HCT116 (cell line): ENCODE data around the gene SLC2A13. TPM values are rescaled to one million over a fixed set of nuclear protein-coding genes. Genes with fewer than 3 reads are reported as not detected.

Source experiments
- ATAC-seq: fragments of 200-7000 bp; cut with Tn5 transposase; 2 replicates; pipeline ENCODE4 v1.9.1; 2020; ENCODE audit warnings: mild to moderate bottlenecking, moderate library complexity
- BruUV-seq: library from RNA; stranded (reverse); fragments of 400-500 nt; replicated peaks from 2 replicates; lab custom pipeline; 2021; lab: Mats Ljungman, UMichigan
- CTCF ChIA-PET: fragments of 300-600 bp; sonication (Branson Sonifier 250); formaldehyde crosslinking; loops from one replicate; lab custom pipeline; 2021; ENCODE audit warnings: antibody characterized with exemption; lab: Charles Lee
- POLR2A ChIA-PET: fragments of 300-600, 350-600 bp; sonication (Branson Sonifier 250); formaldehyde crosslinking; loops from one replicate; lab custom pipeline; 2021; ENCODE audit warnings: antibody characterized with exemption; lab: Charles Lee
- RAD21 ChIA-PET, 2 experiments: fragments of 300-600 bp; sonication (Branson Sonifier 250); formaldehyde crosslinking; loops; one replicate each; lab custom pipeline; 2023; ENCODE audit warnings: low total read pairs in 2 of 2; ENCODE audit not compliant: uncharacterized antibody in 2 of 2, unreplicated experiment in 2 of 2, low non-redundant PET in 1 of 2; lab: Charles Lee
- DNase-seq: peaks from one replicate; pipeline ENCODE4 v3.0.0-alpha.2; 2010; ENCODE audit warnings: low read depth, low spot score
- H2AFZ ChIP-seq: fragments of 200-600 bp; shearing (Covaris generic), sonication (generic); 2 replicates; pipeline ENCODE4 v1.6.1; 2017; ENCODE audit warnings: low read depth, mixed run types, mixed read lengths, antibody characterized with exemption, low read length; ENCODE audit not compliant: poor library complexity, severe bottlenecking
- H3K27ac ChIP-seq: 2 replicates; pipeline ENCODE4 v1.5.1; 2012; ENCODE audit warnings: low read depth, low read length
- H3K27me3 ChIP-seq: fragments of 200-600 bp; sonication (generic); 2 replicates; pipeline ENCODE4 v1.6.1; 2016; ENCODE audit warnings: mixed run types, low read length, mixed read lengths; ENCODE audit not compliant: insufficient read depth
- H3K36me3 ChIP-seq, 2 experiments: fragments of 200-500 bp in 1 of 2; fragments of 200-600 bp in 1 of 2; sonication (Bioruptor generic) in 1 of 2; sonication (generic) in 1 of 2; 2 replicates each; pipeline versions ENCODE4 v1.5.1 to v1.6.1; 2014 to 2016; ENCODE audit warnings: low read length in 2 of 2, inconsistent platforms in 1 of 2, mixed read lengths in 1 of 2, mixed run types in 1 of 2; ENCODE audit not compliant: insufficient read depth in 2 of 2, control insufficient read depth in 1 of 2
- H3K4me1 ChIP-seq, 2 experiments: fragments of 200-600 bp in 1 of 2; sonication (generic) in 1 of 2; 2 replicates each; pipeline versions ENCODE4 v1.5.1 to v1.6.1; 2012 to 2017; ENCODE audit warnings: low read length in 2 of 2, inconsistent platforms in 1 of 2, mild to moderate bottlenecking in 1 of 2, mixed read lengths in 1 of 2, mixed run types in 1 of 2, moderate library complexity in 1 of 2; ENCODE audit not compliant: insufficient read depth in 2 of 2, control insufficient read depth in 1 of 2
- H3K4me2 ChIP-seq: fragments of 200-600 bp; sonication (generic); 2 replicates; pipeline ENCODE4 v1.6.1; 2017; ENCODE audit warnings: mixed run types, low read length, mixed read lengths
- H3K4me3 ChIP-seq, 2 experiments: fragments of 200-600 bp in 1 of 2; sonication (generic) in 1 of 2; replicated peaks in 1 of 2; 2 replicates each; pipeline ENCODE4 v1.5.1; 2011 to 2016; ENCODE audit warnings: low read length in 2 of 2, control low read depth in 1 of 2, low read depth in 1 of 2, mild to moderate bottlenecking in 1 of 2, mixed read lengths in 1 of 2, mixed run types in 1 of 2
- H3K79me2 ChIP-seq: fragments of 200-600 bp; sonication (generic); 2 replicates; pipeline ENCODE4 v1.6.1; 2017; ENCODE audit warnings: mild to moderate bottlenecking, mixed run types, low read length, moderate library complexity, mixed read lengths; ENCODE audit not compliant: insufficient read depth
- H3K9ac ChIP-seq: fragments of 200-600 bp; sonication (generic); 2 replicates; pipeline ENCODE4 v1.6.1; 2016; ENCODE audit warnings: low read length, mixed read lengths
- H3K9me2 ChIP-seq: fragments of 200-600 bp; sonication (generic), shearing (Covaris generic); 2 replicates; pipeline ENCODE4 v1.6.1; 2017; ENCODE audit warnings: mixed run types, mild to moderate bottlenecking, moderate library complexity; ENCODE audit not compliant: insufficient read depth
- H3K9me3 ChIP-seq, 2 experiments: fragments of 200-500 bp in 1 of 2; fragments of 200-600 bp in 1 of 2; sonication (Bioruptor generic) in 1 of 2; sonication (generic) in 1 of 2; 2 replicates each; pipeline ENCODE4 v1.6.1; 2014 to 2017; ENCODE audit warnings: low read length in 2 of 2, mixed read lengths in 2 of 2, inconsistent platforms in 1 of 2, low read depth in 1 of 2, mild to moderate bottlenecking in 1 of 2, mixed run types in 1 of 2, moderate library complexity in 1 of 2; ENCODE audit not compliant: control insufficient read depth in 1 of 2, insufficient read depth in 1 of 2
- H4K20me1 ChIP-seq: fragments of 200-600 bp; sonication (generic), shearing (Covaris generic); 2 replicates; pipeline ENCODE4 v1.6.1; 2017; ENCODE audit warnings: mixed run types, mild to moderate bottlenecking, moderate library complexity; ENCODE audit not compliant: insufficient read depth
- CBX3 ChIP-seq: IDR thresholded peaks from 2 replicates; pipeline ENCODE4 v1.6.1; 2012; ENCODE audit warnings: low read depth
- CEBPB ChIP-seq: IDR thresholded peaks from 2 replicates; pipeline ENCODE4 v1.6.1; 2012; ENCODE audit warnings: low read depth
- EZH2 ChIP-seq: fragments of 200-600 bp; sonication (generic); IDR thresholded peaks from 2 replicates; pipeline ENCODE4 v1.6.1; 2017; ENCODE audit warnings: antibody characterized with exemption, mixed run types
- FOSL1 ChIP-seq: IDR thresholded peaks from 2 replicates; pipeline ENCODE4 v1.6.1; 2012; ENCODE audit warnings: low read depth
- JUND ChIP-seq: IDR thresholded peaks from 2 replicates; pipeline ENCODE4 v1.6.1; 2012
- POLR2A ChIP-seq: IDR thresholded peaks from 2 replicates; pipeline ENCODE4 v1.7.0; 2011; ENCODE audit warnings: borderline replicate concordance; ENCODE audit not compliant: insufficient read depth, insufficient read length; ENCODE audit errors: extremely low read depth
- POLR2AphosphoS5 ChIP-seq: IDR thresholded peaks from 2 replicates; pipeline ENCODE4 v1.6.1; 2011; ENCODE audit warnings: mild to moderate bottlenecking, low read depth, low read length, moderate library complexity
- RAD21 ChIP-seq: IDR thresholded peaks from 2 replicates; pipeline ENCODE4 v1.6.1; 2012; ENCODE audit warnings: low read depth, mild to moderate bottlenecking
- SP1 ChIP-seq: IDR thresholded peaks from 2 replicates; pipeline ENCODE4 v1.6.1; 2012; ENCODE audit warnings: low read depth
- SRF ChIP-seq: IDR thresholded peaks from 2 replicates; pipeline ENCODE4 v1.6.1; 2012; ENCODE audit warnings: low read depth
- TCF7L2 ChIP-seq: IDR thresholded peaks from 2 replicates; pipeline ENCODE4 v1.7.0; 2011; ENCODE audit warnings: borderline replicate concordance, inconsistent platforms; ENCODE audit not compliant: insufficient read depth, insufficient read length; ENCODE audit errors: extremely low read depth
- YY1 ChIP-seq: IDR thresholded peaks from 2 replicates; pipeline ENCODE4 v1.6.1; 2011; ENCODE audit warnings: low read length, low read depth, moderate library complexity, mild to moderate bottlenecking; ENCODE audit not compliant: insufficient replicate concordance; ENCODE audit errors: extremely low read depth
- ZFX ChIP-seq: fragments of 450-650 bp; IDR thresholded peaks from 2 replicates; pipeline ENCODE4 v1.6.1; 2017
- ZNF274 ChIP-seq: fragments of 200-500 bp; sonication (Bioruptor generic); IDR thresholded peaks from 2 replicates; pipeline ENCODE4 v1.6.1; 2014; ENCODE audit warnings: mild to moderate bottlenecking, low read depth, low read length, inconsistent platforms
- intact Hi-C: fragments of 100-400 bp; cut with micrococcal nuclease; formaldehyde crosslinking; loops from 2 replicates; pipeline ENCODE4 v1.10.0; 2022
- total RNA-seq: library from RNA; stranded (reverse); gene quantifications from one replicate; pipeline ENCODE4 v1.2.1, GENCODE V29; 2021; ENCODE audit not compliant: unreplicated experiment
- TF ChIP-seq, protein P1 (sequence below): IDR thresholded peaks from 2 replicates; pipeline ENCODE4 v1.6.1; 2012; ENCODE audit warnings: low read depth
- TF ChIP-seq, protein P2 (sequence below), 3 experiments: fragments of 200-600 bp in 1 of 3; sonication (generic) in 1 of 3; IDR thresholded peaks in 2 of 3; conservative IDR thresholded peaks in 1 of 3; 2 replicates each; pipeline ENCODE4 v1.5.1; 2012 to 2017; ENCODE audit warnings: low read depth in 2 of 3, low read length in 2 of 3, antibody characterized with exemption in 1 of 3, borderline replicate concordance in 1 of 3, control low read depth in 1 of 3, mild to moderate bottlenecking in 1 of 3, mixed read lengths in 1 of 3, mixed run types in 1 of 3, moderate library complexity in 1 of 3; ENCODE audit not compliant: insufficient read depth in 1 of 3

Gene SLC2A13
- total RNA-seq, 1 experiment from 2014 or later = 6.8 TPM

DNA sequence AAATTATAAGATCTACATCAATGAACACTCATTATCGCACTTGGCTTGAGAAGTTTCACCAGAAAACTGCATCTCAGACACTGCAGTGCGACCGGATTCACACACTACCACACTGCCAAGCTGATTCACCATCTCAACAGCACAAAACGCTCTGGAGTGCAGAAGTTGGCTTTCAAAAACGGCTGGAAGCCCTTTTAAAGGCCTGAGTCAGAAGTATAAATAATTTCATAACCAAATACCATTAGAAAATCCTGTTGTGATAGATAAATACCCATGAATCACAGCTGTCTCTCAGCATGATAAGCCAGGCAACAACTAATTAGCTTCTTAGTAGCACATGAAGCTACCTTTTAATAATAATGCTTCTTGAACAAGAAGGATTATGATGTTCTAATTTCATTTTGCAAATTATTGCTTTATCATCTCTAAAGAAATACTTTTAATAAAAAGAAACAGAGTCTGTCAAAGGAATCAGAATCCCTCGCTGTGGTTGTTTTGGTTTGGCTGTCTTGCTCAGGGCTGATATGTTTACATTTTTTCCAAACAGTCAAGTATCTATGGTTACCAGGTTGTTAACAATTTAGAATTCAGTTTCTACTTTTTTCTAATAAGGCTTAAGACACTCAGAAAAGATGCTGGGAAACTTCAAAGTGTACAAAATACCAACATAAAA is 51.2 kb downstream of the SLC2A13 start:
- TF ChIP-seq, protein P1, sequence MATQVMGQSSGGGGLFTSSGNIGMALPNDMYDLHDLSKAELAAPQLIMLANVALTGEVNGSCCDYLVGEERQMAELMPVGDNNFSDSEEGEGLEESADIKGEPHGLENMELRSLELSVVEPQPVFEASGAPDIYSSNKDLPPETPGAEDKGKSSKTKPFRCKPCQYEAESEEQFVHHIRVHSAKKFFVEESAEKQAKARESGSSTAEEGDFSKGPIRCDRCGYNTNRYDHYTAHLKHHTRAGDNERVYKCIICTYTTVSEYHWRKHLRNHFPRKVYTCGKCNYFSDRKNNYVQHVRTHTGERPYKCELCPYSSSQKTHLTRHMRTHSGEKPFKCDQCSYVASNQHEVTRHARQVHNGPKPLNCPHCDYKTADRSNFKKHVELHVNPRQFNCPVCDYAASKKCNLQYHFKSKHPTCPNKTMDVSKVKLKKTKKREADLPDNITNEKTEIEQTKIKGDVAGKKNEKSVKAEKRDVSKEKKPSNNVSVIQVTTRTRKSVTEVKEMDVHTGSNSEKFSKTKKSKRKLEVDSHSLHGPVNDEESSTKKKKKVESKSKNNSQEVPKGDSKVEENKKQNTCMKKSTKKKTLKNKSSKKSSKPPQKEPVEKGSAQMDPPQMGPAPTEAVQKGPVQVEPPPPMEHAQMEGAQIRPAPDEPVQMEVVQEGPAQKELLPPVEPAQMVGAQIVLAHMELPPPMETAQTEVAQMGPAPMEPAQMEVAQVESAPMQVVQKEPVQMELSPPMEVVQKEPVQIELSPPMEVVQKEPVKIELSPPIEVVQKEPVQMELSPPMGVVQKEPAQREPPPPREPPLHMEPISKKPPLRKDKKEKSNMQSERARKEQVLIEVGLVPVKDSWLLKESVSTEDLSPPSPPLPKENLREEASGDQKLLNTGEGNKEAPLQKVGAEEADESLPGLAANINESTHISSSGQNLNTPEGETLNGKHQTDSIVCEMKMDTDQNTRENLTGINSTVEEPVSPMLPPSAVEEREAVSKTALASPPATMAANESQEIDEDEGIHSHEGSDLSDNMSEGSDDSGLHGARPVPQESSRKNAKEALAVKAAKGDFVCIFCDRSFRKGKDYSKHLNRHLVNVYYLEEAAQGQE = no peak
- no peak for TF ChIP-seq ZNF274
- TF ChIP-seq SRF = no peak
- TF ChIP-seq TCF7L2 = no peak
- TF ChIP-seq, protein P2, sequence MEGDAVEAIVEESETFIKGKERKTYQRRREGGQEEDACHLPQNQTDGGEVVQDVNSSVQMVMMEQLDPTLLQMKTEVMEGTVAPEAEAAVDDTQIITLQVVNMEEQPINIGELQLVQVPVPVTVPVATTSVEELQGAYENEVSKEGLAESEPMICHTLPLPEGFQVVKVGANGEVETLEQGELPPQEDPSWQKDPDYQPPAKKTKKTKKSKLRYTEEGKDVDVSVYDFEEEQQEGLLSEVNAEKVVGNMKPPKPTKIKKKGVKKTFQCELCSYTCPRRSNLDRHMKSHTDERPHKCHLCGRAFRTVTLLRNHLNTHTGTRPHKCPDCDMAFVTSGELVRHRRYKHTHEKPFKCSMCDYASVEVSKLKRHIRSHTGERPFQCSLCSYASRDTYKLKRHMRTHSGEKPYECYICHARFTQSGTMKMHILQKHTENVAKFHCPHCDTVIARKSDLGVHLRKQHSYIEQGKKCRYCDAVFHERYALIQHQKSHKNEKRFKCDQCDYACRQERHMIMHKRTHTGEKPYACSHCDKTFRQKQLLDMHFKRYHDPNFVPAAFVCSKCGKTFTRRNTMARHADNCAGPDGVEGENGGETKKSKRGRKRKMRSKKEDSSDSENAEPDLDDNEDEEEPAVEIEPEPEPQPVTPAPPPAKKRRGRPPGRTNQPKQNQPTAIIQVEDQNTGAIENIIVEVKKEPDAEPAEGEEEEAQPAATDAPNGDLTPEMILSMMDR (IDR thresholded peaks at IDR 0.05 in 2 of 3, conservative IDR thresholded peaks at IDR 0.05 in 1 of 3; ENCODE audit: borderline replicate concordance in 1 of 3, insufficient read depth in 1 of 3, low read depth in 2 of 3, low read length in 2 of 3) = no peak
- TF ChIP-seq CBX3 = no peak
- TF ChIP-seq EZH2 = no peak
- no peak for TF ChIP-seq RAD21
- TF ChIP-seq JUND = no peak
- no peak for TF ChIP-seq YY1
- no peak for TF ChIP-seq ZFX
- no peak for TF ChIP-seq CEBPB
- no peak for TF ChIP-seq POLR2AphosphoS5
- TF ChIP-seq SP1 = no peak
- TF ChIP-seq POLR2A = no peak
- TF ChIP-seq FOSL1 = no peak
- H3K4me2 ChIP-seq = no peak overlapping the region
- H3K4me3 ChIP-seq = no peak overlapping the region
- no peaks in the 10 kb centered on the region for H3K9me3 ChIP-seq
- H4K20me1 ChIP-seq = no peaks in the 10 kb centered on the region
- H2AFZ ChIP-seq = no peak overlapping the region
- BruUV-seq = no TSS peak
- no peaks in the 10 kb centered on the region for H3K36me3 ChIP-seq
- POLR2A ChIA-PET = no interaction called here
- intact Hi-C loops = no loop called here
- ATAC-seq = no peak
- RAD21 ChIA-PET = no interaction called here
- no peak overlapping the region for H3K27ac ChIP-seq
- CTCF ChIA-PET = no interaction called here
- no peaks in the 10 kb centered on the region for H3K27me3 ChIP-seq
- no peaks in the 10 kb centered on the region for H3K4me1 ChIP-seq
- H3K79me2 ChIP-seq = no peaks in the 10 kb centered on the region
- H3K9ac ChIP-seq = no peak overlapping the region
- DNase-seq = no peak
- no peaks in the 10 kb centered on the region for H3K9me2 ChIP-seq
